ENCODE results near the gene SCAPER. TPM values are rescaled to one million over a fixed set of nuclear protein-coding genes. Genes with fewer than 3 reads are reported as not detected.

SCAPER gene
- total RNA-seq, 2 donors from 2014 or later, result 15.2 to 17.8 TPM

GRCh38 chr15:76682833-76683232, 222.3 kb downstream of the SCAPER start:
- Histone ChIP-seq H3K4me1 (no peaks in the 10 kb centered on the region), H3K36me3 (no peaks in the 10 kb centered on the region), H3K27me3 (no peaks in the 10 kb centered on the region), H3K4me3 (no peak overlapping the region), H3K9me3 (no peaks in the 10 kb centered on the region), H3K9ac (ENCODE audit: low read depth in 2 of 2, low read length in 2 of 2) (no peak overlapping the region), H3K27ac (no peak overlapping the region)
- no peak for TF ChIP-seq CTCF (IDR thresholded peaks at IDR 0.05)
- no peak for DNase-seq
- intact Hi-C loops (cut with DNase I), result no loop called here

GRCh38 chr15:76682259-76682658, 222.9 kb downstream of the SCAPER start:
- DNase-seq, result no peak
- H3K27me3 ChIP-seq, result no peaks in the 10 kb centered on the region
- no peak overlapping the region for H3K4me3 ChIP-seq
- no peaks in the 10 kb centered on the region for H3K9me3 ChIP-seq
- H3K36me3 ChIP-seq, result no peaks in the 10 kb centered on the region
- no peaks in the 10 kb centered on the region for H3K4me1 ChIP-seq
- no peak overlapping the region for H3K9ac ChIP-seq (ENCODE audit: low read depth in 2 of 2, low read length in 2 of 2)
- no peak for TF ChIP-seq CTCF (IDR thresholded peaks at IDR 0.05)
- no peak overlapping the region for H3K27ac ChIP-seq
- intact Hi-C loops (cut with DNase I), result no loop called here

- intact Hi-C loops (cut with DNase I), result no loop called here
- no peak for DNase-seq
- Histone ChIP-seq H3K4me3 (no peak overlapping the region), H3K4me1 (no peaks in the 10 kb centered on the region), H3K27me3 (no peaks in the 10 kb centered on the region), H3K36me3 (no peaks in the 10 kb centered on the region), H3K9ac (ENCODE audit: low read depth in 2 of 2, low read length in 2 of 2) (no peak overlapping the region), H3K27ac (no peak overlapping the region), H3K9me3 (no peaks in the 10 kb centered on the region)
- no peak for TF ChIP-seq CTCF (IDR thresholded peaks at IDR 0.05)
These were observed 226.4 kb downstream of the SCAPER start for GRCh38 chr15:76678766-76679165.

GRCh38 chr15:76674883-76675282, 230.3 kb downstream of the SCAPER start:
- no peaks in the 10 kb centered on the region for H3K27me3 ChIP-seq
- H3K9ac ChIP-seq (ENCODE audit: low read depth in 2 of 2, low read length in 2 of 2), result no peak overlapping the region
- no peaks in the 10 kb centered on the region for H3K4me1 ChIP-seq
- TF ChIP-seq CTCF (IDR thresholded peaks at IDR 0.05), result no peak
- no peak overlapping the region for H3K4me3 ChIP-seq
- no peaks in the 10 kb centered on the region for H3K9me3 ChIP-seq
- intact Hi-C loops (cut with DNase I), result no loop called here
- H3K27ac ChIP-seq, result no peak overlapping the region
- DNase-seq, result no peak
- H3K36me3 ChIP-seq, result no peaks in the 10 kb centered on the region

- Histone ChIP-seq H3K27me3 (no peaks in the 10 kb centered on the region), H3K27ac (no peak overlapping the region), H3K4me1 (no peaks in the 10 kb centered on the region), H3K9me3 (no peaks in the 10 kb centered on the region), H3K9ac (ENCODE audit: low read depth in 2 of 2, low read length in 2 of 2) (no peak overlapping the region), H3K36me3 (no peaks in the 10 kb centered on the region), H3K4me3 (no peak overlapping the region)
- no peak for DNase-seq
- TF ChIP-seq CTCF (IDR thresholded peaks at IDR 0.05), result no peak
- intact Hi-C loops (cut with DNase I), result no loop called here
These were observed 235.5 kb downstream of the SCAPER start for GRCh38 chr15:76669521-76670207.
